ENCODE data around the gene NFX1. TPM values are rescaled to one million over a fixed set of nuclear protein-coding genes. Genes with fewer than 3 reads are reported as not detected.
A peak's percentile ranks its signal among the peaks of the same experiment; 100 is the strongest.

The NFX1 gene
- total and polyA plus RNA-seq, 10 of the 15 experiments (the other 5 are each of a cell fraction or from before 2014, with no cell fraction given) = 11.9 to 45.1 (median 36.1) TPM

DNA sequence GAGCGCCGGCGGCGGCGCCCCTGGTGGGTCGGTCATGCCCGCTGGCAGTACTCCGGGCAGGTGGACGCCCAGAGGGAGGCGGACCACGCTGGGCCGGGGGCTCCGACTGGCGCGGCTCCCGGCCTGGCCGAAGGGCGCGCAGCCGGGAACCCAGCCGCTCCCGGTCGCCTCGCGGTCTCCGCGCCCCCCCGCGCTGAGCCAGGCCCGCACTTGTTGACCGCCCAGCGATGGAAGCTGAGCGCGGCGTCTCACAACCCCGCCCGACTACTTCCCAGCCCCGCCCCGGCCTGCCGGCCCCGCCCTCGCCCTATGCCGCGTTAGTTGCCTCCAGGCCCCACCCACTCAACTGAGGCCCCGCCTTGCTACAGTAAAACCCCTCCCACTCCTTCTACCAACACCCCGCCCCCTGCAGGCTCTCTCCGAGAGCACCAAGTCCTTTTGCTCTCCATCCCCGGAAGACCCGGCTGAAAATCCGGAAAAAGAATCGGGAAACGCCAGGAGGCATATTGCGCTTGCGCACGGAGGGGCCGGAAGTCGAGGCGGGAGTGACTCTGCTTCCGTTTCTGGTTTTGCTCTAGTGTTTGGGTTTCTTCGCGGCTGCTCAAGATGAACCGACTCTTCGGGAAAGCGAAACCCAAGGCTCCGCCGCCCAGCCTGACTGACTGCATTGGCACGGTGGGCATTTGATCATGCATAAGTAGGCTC, 25.7 kb upstream of the NFX1 start, which contains the start of the genes BAG1 and CHMP5 (continued):
- TF ChIP-seq IRF4 (IDR thresholded peaks at IDR 0.05; ENCODE audit: low read depth, low read length) (0 out of 2 replicates have a peak, but pooled peaks have one; percentile 34), BRCA1 (IDR thresholded peaks at IDR 0.05; ENCODE audit: low read depth, low read length) (no peak), TCF12 (IDR thresholded peaks at IDR 0.05; ENCODE audit: low read depth, low read length) (no peak), KLF5 (IDR thresholded peaks at IDR 0.05; ENCODE audit: partially characterized antibody) (no peak), SMAD5 (IDR thresholded peaks at IDR 0.05; ENCODE audit: low read depth) (0 out of 2 replicates have a peak, but pooled peaks have one; percentile 39), BCLAF1 (IDR thresholded peaks at IDR 0.05) (peak; percentile 46; the same call in 1 of the 2 replicates), TBL1XR1 (IDR thresholded peaks at IDR 0.05; ENCODE audit: low read depth, low read length) (no peak), RBBP5 (conservative IDR thresholded peaks at IDR 0.05) (no peak), NFIC (IDR thresholded peaks at IDR 0.05; ENCODE audit: low read depth, low read length) (no peak), SMAD1 (IDR thresholded peaks at IDR 0.05; ENCODE audit: low read depth, partially characterized antibody) (no peak), PAX8 (IDR thresholded peaks at IDR 0.05) (no peak), CBX3 (IDR thresholded peaks at IDR 0.05; ENCODE audit: borderline replicate concordance, low read depth) (no peak), REST (IDR thresholded peaks at IDR 0.05; ENCODE audit: low read depth, low read length) (no peak), IKZF1 (conservative IDR thresholded peaks at IDR 0.05) (peak; percentile 93), ZNF274 (IDR thresholded peaks at IDR 0.05; ENCODE audit: insufficient read depth, insufficient read length) (no peak), JUNB (IDR thresholded peaks at IDR 0.05) (no peak), EGR1 (IDR thresholded peaks at IDR 0.05; ENCODE audit: borderline replicate concordance in 1 of 2, low read depth in 2 of 2, low read length in 2 of 2) (0 out of 3 replicates have a peak, but pooled peaks of 1 of the 2 experiments have one; percentile 50), ZNF384 (IDR thresholded peaks at IDR 0.05; ENCODE audit: borderline replicate concordance, low read depth, low read length) (no peak), RAD21 (IDR thresholded peaks at IDR 0.05; ENCODE audit: insufficient read depth, low read depth, low read length) (0 out of 2 replicates have a peak, but pooled peaks have one; percentile 12), RAD51 (IDR thresholded peaks at IDR 0.05) (no peak)
- TF ChIP-seq, protein P1, sequence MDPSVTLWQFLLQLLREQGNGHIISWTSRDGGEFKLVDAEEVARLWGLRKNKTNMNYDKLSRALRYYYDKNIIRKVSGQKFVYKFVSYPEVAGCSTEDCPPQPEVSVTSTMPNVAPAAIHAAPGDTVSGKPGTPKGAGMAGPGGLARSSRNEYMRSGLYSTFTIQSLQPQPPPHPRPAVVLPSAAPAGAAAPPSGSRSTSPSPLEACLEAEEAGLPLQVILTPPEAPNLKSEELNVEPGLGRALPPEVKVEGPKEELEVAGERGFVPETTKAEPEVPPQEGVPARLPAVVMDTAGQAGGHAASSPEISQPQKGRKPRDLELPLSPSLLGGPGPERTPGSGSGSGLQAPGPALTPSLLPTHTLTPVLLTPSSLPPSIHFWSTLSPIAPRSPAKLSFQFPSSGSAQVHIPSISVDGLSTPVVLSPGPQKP (IDR thresholded peaks at IDR 0.05; ENCODE audit: low read depth, low read length) = no peak

Measured in GM12878 (cell line).